Measurements from ENCODE around the gene KLF14. TPM values are rescaled to one million over a fixed set of nuclear protein-coding genes. Genes with fewer than 3 reads are reported as not detected.

KLF14 gene
- total RNA-seq, 1 donor from 2014 or later: not detected

DNA sequence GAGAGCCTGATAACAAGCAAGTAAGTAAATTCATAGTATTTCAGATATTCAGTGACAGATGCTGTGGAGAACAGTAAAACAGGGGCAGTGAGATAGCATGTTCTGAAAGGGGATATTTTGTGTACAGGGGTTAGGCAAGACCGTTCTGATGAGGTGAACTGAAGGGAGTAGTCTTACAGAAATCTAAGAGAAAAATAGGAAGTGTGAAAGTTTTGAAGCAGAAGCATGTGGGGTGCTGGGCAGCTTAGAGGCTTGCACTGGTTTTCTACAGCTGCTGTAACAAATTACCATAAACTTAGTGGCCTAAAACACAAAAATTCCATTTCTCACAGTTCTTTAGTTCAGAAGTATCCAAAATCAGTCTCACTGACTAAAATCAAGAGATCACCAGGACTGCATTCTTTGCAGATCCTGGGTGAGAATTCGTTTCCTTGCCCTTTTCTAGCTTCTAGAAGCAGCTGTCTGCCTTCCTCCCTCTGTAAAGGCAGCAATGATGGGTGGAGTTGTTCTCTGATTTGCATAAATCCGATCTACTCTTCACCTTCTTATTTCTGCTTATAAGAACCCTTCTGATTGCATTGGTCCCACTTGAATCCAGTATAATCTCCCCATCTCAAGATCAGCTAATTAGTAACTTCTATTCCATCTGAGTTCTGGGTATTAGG, 7.5 kb upstream of the KLF14 start:
- DNase-seq (ENCODE audit: extremely low spot score, unreplicated experiment): no peak
- no peak overlapping the region for H3K4me3 Mint-ChIP-seq (ENCODE audit: unreplicated experiment)
- peaks cover 54% of the 10 kb centered on the region for H3K27me3 Mint-ChIP-seq (ENCODE audit: unreplicated experiment)
- peaks cover 2% of the 10 kb centered on the region for H3K36me3 Mint-ChIP-seq (ENCODE audit: unreplicated experiment)
- no peak overlapping the region for H3K27ac Mint-ChIP-seq (ENCODE audit: unreplicated experiment)
- H3K4me1 Mint-ChIP-seq (ENCODE audit: unreplicated experiment): no peaks in the 10 kb centered on the region
- no peaks in the 10 kb centered on the region for H3K9me3 Mint-ChIP-seq (ENCODE audit: unreplicated experiment)
- TF ChIP-seq, protein P1, sequence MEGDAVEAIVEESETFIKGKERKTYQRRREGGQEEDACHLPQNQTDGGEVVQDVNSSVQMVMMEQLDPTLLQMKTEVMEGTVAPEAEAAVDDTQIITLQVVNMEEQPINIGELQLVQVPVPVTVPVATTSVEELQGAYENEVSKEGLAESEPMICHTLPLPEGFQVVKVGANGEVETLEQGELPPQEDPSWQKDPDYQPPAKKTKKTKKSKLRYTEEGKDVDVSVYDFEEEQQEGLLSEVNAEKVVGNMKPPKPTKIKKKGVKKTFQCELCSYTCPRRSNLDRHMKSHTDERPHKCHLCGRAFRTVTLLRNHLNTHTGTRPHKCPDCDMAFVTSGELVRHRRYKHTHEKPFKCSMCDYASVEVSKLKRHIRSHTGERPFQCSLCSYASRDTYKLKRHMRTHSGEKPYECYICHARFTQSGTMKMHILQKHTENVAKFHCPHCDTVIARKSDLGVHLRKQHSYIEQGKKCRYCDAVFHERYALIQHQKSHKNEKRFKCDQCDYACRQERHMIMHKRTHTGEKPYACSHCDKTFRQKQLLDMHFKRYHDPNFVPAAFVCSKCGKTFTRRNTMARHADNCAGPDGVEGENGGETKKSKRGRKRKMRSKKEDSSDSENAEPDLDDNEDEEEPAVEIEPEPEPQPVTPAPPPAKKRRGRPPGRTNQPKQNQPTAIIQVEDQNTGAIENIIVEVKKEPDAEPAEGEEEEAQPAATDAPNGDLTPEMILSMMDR (IDR thresholded peaks at IDR 0.05): no peak

GRCh38 chr7:130740606-130741005, 6.6 kb upstream of the KLF14 start:
- H3K9me3 Mint-ChIP-seq (ENCODE audit: unreplicated experiment): no peaks in the 10 kb centered on the region
- no peak for DNase-seq (ENCODE audit: extremely low spot score, unreplicated experiment)
- TF ChIP-seq, protein P1 (IDR thresholded peaks at IDR 0.05): no peak

DNA sequence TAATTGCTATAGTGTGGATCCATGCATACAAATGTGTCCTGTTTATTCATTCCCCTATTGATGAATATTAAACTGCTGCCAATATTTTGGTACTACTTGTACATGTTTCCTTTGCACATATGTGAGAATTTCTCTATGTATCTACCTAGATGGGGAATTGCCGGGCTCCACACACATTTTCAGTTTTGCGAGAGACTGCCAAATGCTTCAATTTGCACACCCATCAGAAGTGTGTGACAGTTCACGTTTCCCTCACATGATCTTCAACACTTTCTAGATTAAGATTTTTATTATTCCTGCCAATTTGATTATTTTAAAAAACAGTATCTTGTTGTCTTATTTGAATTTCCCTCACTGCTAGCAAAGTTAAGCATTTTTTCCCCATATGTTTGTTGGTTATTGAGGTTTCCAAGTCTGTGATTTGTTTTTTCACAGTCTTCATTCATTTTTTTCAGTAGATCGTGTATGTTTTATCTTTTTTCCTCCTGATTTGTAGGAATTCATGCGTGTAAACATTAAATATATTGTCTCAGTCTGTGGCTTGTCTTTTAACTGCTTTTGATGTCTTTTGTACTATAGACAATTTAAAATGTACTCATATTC, 2.4 kb upstream of the KLF14 start:
- Mint-ChIP-seq H3K9me3 (ENCODE audit: unreplicated experiment) (peaks cover 8% of the 10 kb centered on the region), H3K27ac (ENCODE audit: unreplicated experiment) (no peak overlapping the region), H3K36me3 (ENCODE audit: unreplicated experiment) (peaks cover 12% of the 10 kb centered on the region), H3K4me1 (ENCODE audit: unreplicated experiment) (peaks cover 8% of the 10 kb centered on the region), H3K27me3 (ENCODE audit: unreplicated experiment) (peaks cover 51% of the 10 kb centered on the region), H3K4me3 (ENCODE audit: unreplicated experiment) (no peak overlapping the region)
- DNase-seq (ENCODE audit: extremely low spot score, unreplicated experiment): no peak
- TF ChIP-seq, protein P1 (IDR thresholded peaks at IDR 0.05): no peak

More at GRCh38 chr7:130740606-130741005, 6.6 kb upstream of the KLF14 start:
- H3K27ac Mint-ChIP-seq (ENCODE audit: unreplicated experiment): no peak overlapping the region
- H3K4me1 Mint-ChIP-seq (ENCODE audit: unreplicated experiment): no peaks in the 10 kb centered on the region
- H3K27me3 Mint-ChIP-seq (ENCODE audit: unreplicated experiment): peaks cover 55% of the 10 kb centered on the region
- no peak overlapping the region for H3K4me3 Mint-ChIP-seq (ENCODE audit: unreplicated experiment)
- H3K36me3 Mint-ChIP-seq (ENCODE audit: unreplicated experiment): peaks cover 2% of the 10 kb centered on the region

DNA sequence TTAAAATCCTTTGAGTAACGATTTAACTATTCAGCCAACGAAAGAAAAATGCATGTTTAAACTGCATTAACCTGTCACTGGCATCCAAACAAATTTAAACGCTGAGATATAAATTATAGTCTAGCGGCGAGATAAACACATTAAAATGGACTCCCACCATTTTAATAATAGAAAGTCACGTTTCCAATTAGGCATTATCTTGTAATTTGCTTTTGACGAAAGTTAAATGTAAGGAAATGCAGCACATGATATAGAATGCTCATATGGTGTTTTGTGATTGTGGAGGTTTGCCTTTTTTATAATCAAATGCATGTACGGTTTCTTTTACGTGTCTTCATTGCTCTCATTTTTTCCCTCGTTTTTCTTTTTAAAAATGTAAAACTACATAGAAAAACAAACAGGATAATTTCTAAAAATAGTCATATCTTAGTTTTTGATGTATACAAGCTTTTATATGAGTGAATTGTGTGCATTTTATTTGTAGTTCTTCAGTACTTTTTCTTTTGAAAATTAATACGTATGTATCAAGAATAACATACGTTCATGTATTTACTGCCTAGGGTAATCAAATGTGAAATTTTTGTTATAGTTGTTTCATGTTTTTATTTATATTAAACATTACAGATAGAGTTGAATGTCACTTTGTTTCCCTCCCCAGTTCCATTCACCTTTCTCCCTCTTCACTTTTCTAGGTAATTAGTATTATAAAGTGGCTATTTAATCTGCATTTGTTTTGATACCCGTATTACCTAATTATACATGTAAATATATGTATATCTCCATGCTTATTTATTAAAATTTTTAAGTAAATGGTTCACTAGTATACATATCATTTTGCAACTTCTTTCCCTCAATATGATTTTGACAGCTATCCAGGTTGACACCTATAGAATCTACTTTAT, 1.1 kb upstream of the KLF14 start:
- TF ChIP-seq, protein P1 (IDR thresholded peaks at IDR 0.05): no peak
- no peak for DNase-seq (ENCODE audit: extremely low spot score, unreplicated experiment)
- Mint-ChIP-seq H3K36me3 (ENCODE audit: unreplicated experiment) (peaks cover 18% of the 10 kb centered on the region), H3K9me3 (ENCODE audit: unreplicated experiment) (peaks cover 22% of the 10 kb centered on the region), H3K4me1 (ENCODE audit: unreplicated experiment) (peaks cover 8% of the 10 kb centered on the region), H3K4me3 (ENCODE audit: unreplicated experiment) (peak overlapping the region; percentile 81), H3K27ac (ENCODE audit: unreplicated experiment) (no peak overlapping the region), H3K27me3 (ENCODE audit: unreplicated experiment) (peaks cover 64% of the 10 kb centered on the region)
